Measurements from ENCODE around the gene TEK.

DNA sequence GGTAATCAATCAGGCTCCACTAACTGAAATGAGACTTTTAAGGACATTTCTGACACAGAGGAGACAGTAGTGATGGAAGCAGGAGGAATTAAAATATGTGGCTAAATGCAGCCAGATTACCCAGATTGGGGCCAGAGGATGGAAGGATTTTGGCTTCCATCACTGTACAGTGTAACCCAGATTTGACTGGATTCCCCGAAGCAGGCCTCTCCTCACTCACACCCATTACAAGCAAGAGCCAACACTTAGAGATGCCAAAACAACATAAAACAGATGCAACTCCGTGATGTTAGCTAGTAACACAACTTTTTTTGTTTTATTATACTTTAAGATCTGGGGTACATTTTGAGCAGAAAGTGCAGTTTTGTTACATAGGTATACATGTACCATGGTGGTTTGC is 17.6 kb downstream of the TEK start:
- no peak for TF ChIP-seq SNAI2 (CRISPR knock-in tag; IDR thresholded peaks at IDR 0.05)
- no peak for TF ChIP-seq CSDC2 (CRISPR knock-in tag; IDR thresholded peaks at IDR 0.05)
- no peak for TF ChIP-seq ZFP30 (CRISPR knock-in tag; IDR thresholded peaks at IDR 0.05)

All from SK-N-SH treated with all-trans-retinoic acid at 6 μM for 48 hours (cell line).